GM21381 (cell line): ENCODE data around the gene CKB.

Experiments
- ATAC-seq: cut with Tn5 transposase; IDR thresholded peaks from one replicate; pipeline ENCODE4 v1.9.1; 2021; ENCODE audit warnings: mild to moderate bottlenecking, moderate library complexity; ENCODE audit not compliant: unreplicated experiment

The CKB gene

GRCh38 chr14:103539056-103539825 lies 16.6 kb upstream of the CKB start:
- ATAC-seq = no peak

- ATAC-seq = no peak
These were observed 15.8 kb upstream of the CKB start for GRCh38 chr14:103538291-103539055.

DNA sequence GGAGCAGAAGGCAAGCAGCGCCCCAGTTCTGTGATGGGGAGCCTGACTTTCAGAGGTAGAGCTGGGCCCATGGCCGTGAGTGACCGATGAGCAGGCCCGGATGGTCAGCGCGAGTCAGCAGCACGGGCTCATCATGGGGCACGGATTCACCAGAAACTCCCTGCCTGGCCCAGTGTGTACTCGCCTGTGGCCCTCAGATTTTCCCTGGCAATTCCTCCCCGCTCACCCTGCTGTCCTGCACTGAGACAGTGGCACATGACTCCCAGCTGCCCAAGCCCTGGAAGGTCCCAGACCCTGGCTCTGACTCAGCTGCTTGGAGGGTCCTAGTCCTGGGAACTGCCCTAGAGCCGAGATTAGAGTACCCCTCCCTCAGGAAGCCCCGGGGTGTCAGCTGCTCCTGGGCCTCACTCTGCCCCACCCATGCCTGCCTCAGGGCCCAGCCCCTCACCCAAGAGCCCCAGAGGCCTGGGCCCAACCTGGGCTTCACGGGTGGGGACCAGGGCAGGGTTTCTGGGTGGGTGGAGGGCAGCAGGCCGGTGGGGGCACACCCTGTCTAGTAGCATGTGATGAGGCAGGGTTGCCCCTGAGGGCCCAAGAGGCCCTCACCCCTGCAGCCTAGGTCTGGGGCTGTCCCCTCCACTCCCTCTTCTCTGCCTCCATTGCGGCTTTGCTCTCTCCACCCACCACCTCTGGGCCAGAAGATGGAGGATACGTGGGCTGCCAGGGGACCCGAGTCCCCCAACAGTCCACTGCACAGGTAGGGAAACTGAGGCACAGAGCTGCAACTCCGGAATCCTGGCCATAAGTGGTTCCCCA lies 14.8 kb upstream of the CKB start:
- no peak for ATAC-seq

- no peak for ATAC-seq
These were observed 14.1 kb upstream of the CKB start for GRCh38 chr14:103536693-103537092.

GRCh38 chr14:103535891-103536565 lies 13.4 kb upstream of the CKB start:
- no peak for ATAC-seq

DNA sequence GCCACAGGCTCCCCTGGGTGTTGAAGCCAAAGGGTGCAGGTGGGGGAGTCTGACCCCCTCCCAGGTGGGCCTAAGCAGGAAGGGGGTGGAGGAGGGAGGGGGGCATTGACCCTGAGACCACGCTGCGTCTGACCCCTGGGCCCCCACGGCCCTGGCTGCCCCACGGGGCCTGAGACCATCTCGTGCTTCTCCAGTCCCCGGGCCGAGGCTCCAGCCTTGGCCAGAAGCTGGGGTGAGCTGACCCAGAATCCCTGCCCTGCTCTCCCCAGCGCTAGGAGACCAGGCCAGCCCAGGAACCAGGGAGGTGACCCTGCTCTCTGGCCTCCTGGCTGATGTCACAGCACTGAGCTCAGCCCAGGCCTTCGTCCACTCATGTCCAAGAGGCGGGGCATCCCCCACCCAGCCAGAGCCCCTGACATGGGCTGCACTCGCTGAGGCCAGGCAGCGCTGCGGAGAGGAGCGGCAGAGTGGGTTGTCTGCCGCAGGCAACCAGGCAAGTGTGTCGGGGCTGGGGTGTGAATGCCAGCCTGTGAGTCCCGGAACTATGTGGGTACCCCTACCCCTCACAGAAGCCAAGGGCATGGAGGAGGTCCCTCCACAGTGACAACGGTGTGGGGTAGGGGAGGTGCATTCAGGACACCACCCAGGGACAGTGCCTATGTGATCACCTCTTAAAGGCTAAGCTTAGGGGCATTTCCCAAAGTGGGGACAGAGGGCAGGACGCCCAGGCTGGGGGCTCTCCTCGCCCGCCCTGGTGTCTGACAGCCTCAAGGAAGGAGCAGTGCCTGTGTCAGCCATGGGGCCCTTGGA lies 12.7 kb upstream of the CKB start:
- ATAC-seq = no peak

DNA sequence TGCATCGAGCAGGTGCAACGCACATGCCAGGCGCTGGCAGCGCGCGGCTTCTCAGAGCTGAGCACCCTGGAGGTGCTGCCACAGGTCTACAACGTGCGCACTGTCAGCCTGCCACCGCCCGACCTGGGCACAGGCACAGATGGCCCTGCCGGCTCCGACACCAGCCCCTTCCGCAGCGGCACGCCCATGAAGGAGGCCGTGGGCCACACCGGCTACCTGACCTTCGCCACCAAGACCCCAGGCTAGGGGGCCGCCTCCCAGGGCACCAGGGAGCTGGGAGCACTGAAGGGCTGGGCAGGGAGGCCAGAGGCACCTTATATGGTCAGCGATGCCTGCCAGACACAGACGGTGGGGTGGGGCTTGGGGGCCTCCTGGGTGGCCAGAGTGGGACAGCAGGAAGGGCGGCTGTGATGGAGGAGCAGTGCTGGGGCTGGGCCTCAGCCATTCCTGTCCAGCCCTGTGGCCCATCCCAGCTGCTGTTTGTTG lies 12.0 kb upstream of the CKB start:
- ATAC-seq = no peak

DNA sequence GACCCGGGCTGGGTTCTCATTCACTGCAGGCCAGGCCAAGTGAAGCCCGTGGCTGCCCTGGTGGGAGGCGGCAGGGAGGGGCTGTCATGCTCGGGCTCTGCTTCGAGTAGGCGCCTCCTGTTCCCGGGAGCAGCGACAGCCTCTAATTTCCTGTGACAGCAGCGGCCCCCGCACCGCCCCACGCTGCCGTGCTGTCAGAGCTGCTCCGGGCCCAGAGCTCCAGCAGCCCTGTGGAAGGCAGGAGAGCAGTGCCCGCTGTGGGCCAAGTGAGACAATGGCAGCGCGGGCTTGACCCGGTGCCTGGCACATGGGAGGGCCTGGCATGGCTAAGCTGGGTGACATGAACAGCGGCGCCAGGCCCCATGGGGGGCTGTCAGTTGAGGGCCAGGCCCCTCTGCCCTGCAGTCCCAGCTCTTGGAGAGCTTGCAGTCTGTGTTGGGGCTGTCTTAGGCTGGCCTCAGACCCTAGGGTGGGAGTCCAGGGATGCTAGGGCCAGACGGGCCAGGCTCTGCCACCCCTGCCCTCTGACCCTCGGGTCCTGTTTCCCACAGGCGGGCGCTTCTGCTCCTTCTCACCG lies 11.5 kb upstream of the CKB start:
- ATAC-seq = no peak

DNA sequence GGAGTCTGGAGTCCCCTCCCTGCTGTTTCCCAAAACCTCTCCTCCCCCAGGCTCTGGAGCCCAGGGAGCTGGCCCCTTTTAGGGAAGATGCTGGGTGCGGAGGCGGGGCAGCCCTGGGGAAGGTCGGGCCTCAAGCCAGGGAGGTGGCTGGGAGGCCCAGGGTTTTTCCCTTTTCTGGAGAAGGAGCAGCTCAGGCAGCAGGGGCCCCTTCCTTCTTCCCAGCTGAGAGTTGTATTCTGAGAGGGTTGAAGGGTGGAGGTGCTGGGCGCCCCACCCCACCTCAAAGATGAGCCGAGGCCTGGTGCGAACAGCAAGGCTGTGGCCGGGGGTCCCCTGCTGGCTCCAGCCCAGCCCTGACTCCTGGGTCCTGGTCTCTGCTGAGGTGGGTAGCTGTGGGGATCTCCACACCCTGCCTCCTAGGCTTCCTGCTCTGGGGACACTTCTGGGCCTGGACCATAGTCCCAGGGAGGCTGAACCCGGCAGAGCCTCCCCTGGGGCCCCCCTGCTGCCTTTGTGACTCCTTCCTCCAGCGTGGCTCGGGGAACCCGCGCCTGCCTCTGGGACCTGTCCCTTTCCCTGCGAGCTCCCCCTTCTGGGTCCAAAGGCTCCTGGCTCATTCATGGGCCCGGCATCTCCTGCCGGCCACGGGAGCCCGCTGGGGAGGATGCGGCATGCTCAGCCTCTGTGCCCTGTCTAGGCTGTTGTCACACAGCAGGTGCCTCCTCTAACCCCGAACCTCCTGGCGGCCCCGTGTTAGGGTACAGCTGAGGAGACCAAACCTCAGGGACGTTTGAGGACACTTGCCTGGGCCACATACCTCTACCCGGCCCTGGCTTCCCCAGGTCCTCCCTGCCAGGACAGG lies 10.7 kb upstream of the CKB start:
- no peak for ATAC-seq

GRCh38 chr14:103532216-103533136 lies 9.8 kb upstream of the CKB start:
- no peak for ATAC-seq

- ATAC-seq = no peak
These were observed 9.0 kb upstream of the CKB start for GRCh38 chr14:103531421-103532215.

DNA sequence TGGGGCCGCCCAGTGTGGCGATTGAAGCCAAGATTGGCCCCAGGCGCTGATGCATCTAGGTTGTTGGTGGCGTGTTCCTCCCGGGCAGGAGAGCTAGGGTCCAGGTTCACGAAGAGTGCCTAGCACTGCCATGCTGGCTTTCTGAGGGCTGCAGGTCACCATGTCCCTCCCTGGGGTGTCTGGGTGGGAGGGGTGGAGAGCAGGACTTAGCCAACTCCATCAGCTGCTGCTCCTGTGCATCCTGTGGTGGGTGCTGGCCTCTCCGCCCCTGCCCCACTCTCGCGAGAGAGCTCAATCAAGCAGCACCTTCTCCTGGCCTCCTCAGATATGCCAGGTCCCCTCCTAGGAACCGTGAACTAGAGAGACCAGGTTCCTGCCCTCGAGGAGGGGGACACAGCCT lies 8.2 kb upstream of the CKB start:
- no peak for ATAC-seq

GRCh38 chr14:103530390-103530789 lies 7.8 kb upstream of the CKB start:
- ATAC-seq = no peak

GRCh38 chr14:103529383-103530365 lies 7.0 kb upstream of the CKB start:
- ATAC-seq = no peak

GRCh38 chr14:103528587-103529382 lies 6.2 kb upstream of the CKB start, which contains the start of gene TRMT61A:
Gene TRMT61A, plus strand, starts transcription at chr14:103529196. Its CDS starts 783 bp downstream, at chr14:103529979.
- ATAC-seq = peak; percentile 37
